ENCODE results near the gene ARVCF. TPM values are rescaled to one million over a fixed set of nuclear protein-coding genes. Genes with fewer than 3 reads are reported as not detected.

ARVCF gene
- total and polyA plus RNA-seq, 4 donors: 10.0 to 23.4 (median 16.6) TPM

GRCh38 chr22:19986410-19987341 is 29.9 kb downstream of the ARVCF start:
- H3K27me3 ChIP-seq (ENCODE audit: control insufficient read depth in 3 of 3, insufficient read depth in 3 of 3, low read length in 2 of 3): no peaks in the 10 kb centered on the region
- WGBS, 2 donors: 1% methylated on average over 34 to 76 of the region's 76 CpGs
- TF ChIP-seq, protein P1, sequence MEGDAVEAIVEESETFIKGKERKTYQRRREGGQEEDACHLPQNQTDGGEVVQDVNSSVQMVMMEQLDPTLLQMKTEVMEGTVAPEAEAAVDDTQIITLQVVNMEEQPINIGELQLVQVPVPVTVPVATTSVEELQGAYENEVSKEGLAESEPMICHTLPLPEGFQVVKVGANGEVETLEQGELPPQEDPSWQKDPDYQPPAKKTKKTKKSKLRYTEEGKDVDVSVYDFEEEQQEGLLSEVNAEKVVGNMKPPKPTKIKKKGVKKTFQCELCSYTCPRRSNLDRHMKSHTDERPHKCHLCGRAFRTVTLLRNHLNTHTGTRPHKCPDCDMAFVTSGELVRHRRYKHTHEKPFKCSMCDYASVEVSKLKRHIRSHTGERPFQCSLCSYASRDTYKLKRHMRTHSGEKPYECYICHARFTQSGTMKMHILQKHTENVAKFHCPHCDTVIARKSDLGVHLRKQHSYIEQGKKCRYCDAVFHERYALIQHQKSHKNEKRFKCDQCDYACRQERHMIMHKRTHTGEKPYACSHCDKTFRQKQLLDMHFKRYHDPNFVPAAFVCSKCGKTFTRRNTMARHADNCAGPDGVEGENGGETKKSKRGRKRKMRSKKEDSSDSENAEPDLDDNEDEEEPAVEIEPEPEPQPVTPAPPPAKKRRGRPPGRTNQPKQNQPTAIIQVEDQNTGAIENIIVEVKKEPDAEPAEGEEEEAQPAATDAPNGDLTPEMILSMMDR (IDR thresholded peaks at IDR 0.05; ENCODE audit: control extremely low read depth, extremely low read depth): no peak
- peak overlapping the region; percentile 56 for H3K4me3 ChIP-seq
- peak overlapping the region; percentile 68 to 97 for H3K27ac ChIP-seq (ENCODE audit: low read depth in 1 of 2, low read length in 1 of 2)
- peak overlapping the region; percentile 44 to 46 for H3K9ac ChIP-seq (ENCODE audit: insufficient read depth in 1 of 2, low read length in 2 of 2)
- H3K4me1 ChIP-seq (ENCODE audit: control insufficient read depth in 5 of 5, insufficient read depth in 5 of 5, low read length in 5 of 5): peaks cover 4 to 25% (median 11%) of the 10 kb centered on the region in 5 donors
- ATAC-seq (ENCODE audit: insufficient read depth, low FRiP score) (peak; percentile 93), DNase-seq (peak; percentile 78 to 84 (median 83))
- H3K9me3 ChIP-seq (ENCODE audit: control insufficient read depth in 4 of 4, insufficient read depth in 3 of 4, low read length in 3 of 4): no peaks in the 10 kb centered on the region
- no peaks in the 10 kb centered on the region for H3K36me3 ChIP-seq (ENCODE audit: control insufficient read depth in 4 of 4, insufficient read depth in 4 of 4, low read length in 4 of 4)

DNA sequence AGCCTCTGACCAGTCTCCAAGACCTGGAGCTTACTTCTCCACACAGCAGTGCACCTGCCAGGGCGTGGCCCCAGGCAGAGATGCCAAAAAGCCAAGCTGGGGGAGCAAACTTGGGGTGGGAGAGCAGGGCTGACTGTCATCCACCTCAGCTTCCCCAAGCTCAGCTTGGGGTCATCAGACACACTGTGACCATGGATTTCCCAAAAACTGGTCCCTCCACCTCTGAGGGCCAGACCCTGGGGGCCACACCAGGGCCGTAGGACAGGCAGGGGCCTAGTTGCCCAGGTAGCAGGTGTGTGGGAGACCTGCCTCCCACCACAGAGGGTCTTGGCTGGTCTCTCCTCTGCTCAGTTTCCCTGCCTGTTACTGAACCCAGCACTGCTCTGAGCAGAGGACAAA is 30.6 kb downstream of the ARVCF start:
- Histone ChIP-seq H3K27me3 (ENCODE audit: control insufficient read depth in 3 of 3, insufficient read depth in 3 of 3, low read length in 2 of 3) (no peaks in the 10 kb centered on the region), H3K9me3 (ENCODE audit: control insufficient read depth in 4 of 4, insufficient read depth in 3 of 4, low read length in 3 of 4) (no peaks in the 10 kb centered on the region), H3K4me1 (ENCODE audit: control insufficient read depth in 5 of 5, insufficient read depth in 5 of 5, low read length in 5 of 5) (peaks cover 4 to 23% (median 11%) of the 10 kb centered on the region in 5 donors), H3K9ac (ENCODE audit: insufficient read depth in 1 of 2, low read length in 2 of 2) (peak overlapping the region in 1 of 2 donors; percentile 46), H3K4me3 (no peak overlapping the region), H3K36me3 (ENCODE audit: control insufficient read depth in 4 of 4, insufficient read depth in 4 of 4, low read length in 4 of 4) (peaks cover 0 to 3% (median 1%) of the 10 kb centered on the region in 4 donors), H3K27ac (ENCODE audit: low read depth in 1 of 2, low read length in 1 of 2) (peak overlapping the region in 1 of 2 donors; percentile 97)
- 55 to 66% methylated on average over 2 of the region's 2 CpGs for WGBS, 2 donors
- TF ChIP-seq, protein P1 (IDR thresholded peaks at IDR 0.05; ENCODE audit: control extremely low read depth, extremely low read depth): no peak
- ATAC-seq (ENCODE audit: insufficient read depth, low FRiP score): no peak
- DNase-seq: no peak

DNA sequence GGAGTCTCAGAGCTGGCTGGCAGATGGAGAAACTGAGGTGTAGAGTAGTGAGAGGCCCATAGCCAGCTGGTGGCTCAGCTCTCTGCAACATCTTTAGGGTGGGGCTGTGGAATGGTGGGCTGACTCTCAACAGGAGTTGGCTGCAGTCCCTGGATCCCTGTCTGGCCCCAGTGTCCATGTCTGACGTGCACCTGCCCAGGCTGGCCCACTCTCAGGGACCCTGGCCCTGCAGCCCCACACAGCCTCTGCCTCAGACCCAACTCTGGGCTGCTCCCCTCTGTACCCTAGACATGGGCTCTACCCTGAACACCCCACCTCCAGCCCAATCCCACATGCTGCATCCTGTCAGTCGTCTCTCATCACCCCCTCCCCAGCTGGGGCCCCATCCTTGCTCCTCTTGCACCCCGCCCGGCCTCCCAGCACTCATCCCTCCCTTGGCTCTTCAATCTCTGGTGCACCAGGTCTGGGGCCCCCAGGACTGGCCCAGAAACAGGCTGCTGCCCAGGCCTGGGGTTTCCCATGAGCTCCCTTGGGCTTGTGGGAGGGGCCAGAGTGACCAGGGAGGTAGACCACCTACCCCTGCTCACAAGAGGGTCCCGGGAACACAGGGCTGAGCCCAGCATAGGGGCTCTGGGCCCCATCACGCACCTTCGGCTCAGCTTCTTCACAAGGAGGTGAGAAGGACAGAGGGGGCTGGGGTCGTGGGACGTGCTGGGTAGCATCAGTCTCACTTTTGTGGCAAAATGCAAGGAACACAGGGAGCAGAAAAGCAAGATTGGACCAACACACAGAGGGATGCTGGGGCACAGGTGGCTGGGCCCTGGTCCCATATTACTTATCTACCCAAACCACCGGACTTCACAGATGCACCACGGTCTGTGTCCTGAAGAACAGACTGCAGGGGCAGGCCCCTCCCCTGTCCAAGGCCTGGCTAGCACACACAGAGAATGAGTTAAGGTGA is 31.5 kb downstream of the ARVCF start:
- Histone ChIP-seq H3K4me1 (ENCODE audit: control insufficient read depth in 5 of 5, insufficient read depth in 5 of 5, low read length in 5 of 5) (peaks cover 4 to 20% (median 11%) of the 10 kb centered on the region in 5 donors), H3K27ac (ENCODE audit: low read depth in 1 of 2, low read length in 1 of 2) (peak overlapping the region in 1 of 2 donors; percentile 24), H3K27me3 (ENCODE audit: control insufficient read depth in 3 of 3, insufficient read depth in 3 of 3, low read length in 2 of 3) (no peaks in the 10 kb centered on the region), H3K36me3 (ENCODE audit: control insufficient read depth in 4 of 4, insufficient read depth in 4 of 4, low read length in 4 of 4) (peaks cover 0 to 7% (median 2%) of the 10 kb centered on the region in 4 donors), H3K9me3 (ENCODE audit: control insufficient read depth in 4 of 4, insufficient read depth in 3 of 4, low read length in 3 of 4) (no peaks in the 10 kb centered on the region), H3K9ac (ENCODE audit: insufficient read depth in 1 of 2, low read length in 2 of 2) (no peak overlapping the region), H3K4me3 (no peak overlapping the region)
- WGBS, 2 donors: 88 to 92% methylated on average over 11 of the region's 11 CpGs
- DNase-seq (no peak), ATAC-seq (ENCODE audit: insufficient read depth, low FRiP score) (no peak)
- TF ChIP-seq, protein P1 (IDR thresholded peaks at IDR 0.05; ENCODE audit: control extremely low read depth, extremely low read depth): no peak

All from lung (tissue), 12 donors.